Superior temporal gyrus (tissue), 1 donor: ENCODE measurements around the gene RAB37.

Experiments used
- DNase-seq: peaks from one replicate; pipeline ENCODE4 v3.0.0-alpha.2; 2016; ENCODE audit errors: extremely low spot score

RAB37 gene

GRCh38 chr17:74777901-74778515 lies 41.0 kb downstream of the RAB37 start:
- DNase-seq = no peak

GRCh38 chr17:74778960-74779359 lies 41.9 kb downstream of the RAB37 start:
- DNase-seq = no peak

- no peak for DNase-seq
Measured at GRCh38 chr17:74779501-74779900, 42.4 kb downstream of the RAB37 start.

GRCh38 chr17:74779948-74780400 lies 42.9 kb downstream of the RAB37 start:
- DNase-seq = no peak

GRCh38 chr17:74780443-74781238 lies 43.6 kb downstream of the RAB37 start:
- DNase-seq = peak; percentile 70

- DNase-seq = no peak
Measured at GRCh38 chr17:74782571-74782970, 45.5 kb downstream of the RAB37 start.

GRCh38 chr17:74784125-74784810 lies 47.2 kb downstream of the RAB37 start:
- no peak for DNase-seq

- DNase-seq = no peak
Measured at GRCh38 chr17:74785096-74785980, 48.3 kb downstream of the RAB37 start.

- DNase-seq = no peak
Measured at GRCh38 chr17:74785981-74786360, 48.9 kb downstream of the RAB37 start.

- no peak for DNase-seq
Measured at GRCh38 chr17:74786431-74787055, 49.5 kb downstream of the RAB37 start.

GRCh38 chr17:74790161-74791058 lies 53.4 kb downstream of the RAB37 start:
- no peak for DNase-seq

- no peak for DNase-seq
Measured at GRCh38 chr17:74792586-74793105, 55.6 kb downstream of the RAB37 start.

- no peak for DNase-seq
Measured at GRCh38 chr17:74795327-74796020, 58.4 kb downstream of the RAB37 start.

GRCh38 chr17:74796211-74796610 lies 59.2 kb downstream of the RAB37 start:
- no peak for DNase-seq

GRCh38 chr17:74796866-74797265 lies 59.8 kb downstream of the RAB37 start:
- no peak for DNase-seq
